ENCODE data around the gene CBLC.
A peak's percentile ranks its signal among the peaks of the same experiment; 100 is the strongest.
"Not testable (repeated sequence)": the region's sequence is repeated elsewhere in the genome, so short reads cannot be mapped to it uniquely, and the experiment has no call there.

The CBLC gene

GRCh38 chr19:44765949-44766335, 11.7 kb upstream of the CBLC start:
- DNase-seq = no peak

DNA sequence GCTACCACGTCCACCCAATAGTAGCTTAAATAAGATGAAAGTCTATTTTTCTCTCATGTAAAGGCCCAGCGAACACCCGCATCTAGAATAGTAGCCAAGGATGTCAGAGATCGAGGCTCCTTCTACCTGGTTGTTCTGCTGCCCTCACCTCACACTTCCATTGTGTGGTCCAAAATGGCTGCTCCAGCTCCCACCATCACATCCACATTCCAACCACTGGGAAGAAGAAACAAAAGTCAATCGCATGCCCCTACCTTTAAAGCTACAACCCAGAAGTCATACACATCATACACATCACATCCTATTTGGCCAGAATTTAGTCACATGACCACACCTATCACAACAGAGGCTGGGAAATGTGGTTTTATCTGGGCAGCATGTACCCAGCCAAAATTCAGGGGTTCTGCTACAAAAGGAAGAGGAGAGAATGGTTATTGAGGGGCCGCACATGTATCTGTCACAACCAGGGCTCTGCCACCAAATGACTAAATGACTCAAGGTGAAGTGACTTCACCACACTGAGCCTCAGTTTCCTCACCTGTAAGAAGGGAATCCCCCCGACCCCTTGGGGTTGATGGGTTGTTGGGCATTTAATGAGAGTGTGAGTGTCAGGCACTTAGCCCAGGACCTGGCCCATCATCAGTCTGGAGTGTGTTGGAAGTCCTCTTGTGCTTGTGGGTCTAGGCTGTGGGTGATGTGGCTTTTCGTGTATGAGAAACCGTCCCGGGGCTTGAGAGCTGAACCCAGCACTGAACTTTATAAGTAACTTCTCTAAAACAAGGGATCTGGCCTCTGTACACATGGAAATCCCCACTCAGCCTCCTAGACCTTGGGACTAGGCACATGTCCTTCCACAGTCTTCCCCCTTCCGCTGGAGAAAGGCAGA, 10.2 kb upstream of the CBLC start:
- no peak for DNase-seq

- DNase-seq = peak; percentile 92 to 95
These were observed 7.0 kb upstream of the CBLC start for GRCh38 chr19:44770550-44771257.

DNA sequence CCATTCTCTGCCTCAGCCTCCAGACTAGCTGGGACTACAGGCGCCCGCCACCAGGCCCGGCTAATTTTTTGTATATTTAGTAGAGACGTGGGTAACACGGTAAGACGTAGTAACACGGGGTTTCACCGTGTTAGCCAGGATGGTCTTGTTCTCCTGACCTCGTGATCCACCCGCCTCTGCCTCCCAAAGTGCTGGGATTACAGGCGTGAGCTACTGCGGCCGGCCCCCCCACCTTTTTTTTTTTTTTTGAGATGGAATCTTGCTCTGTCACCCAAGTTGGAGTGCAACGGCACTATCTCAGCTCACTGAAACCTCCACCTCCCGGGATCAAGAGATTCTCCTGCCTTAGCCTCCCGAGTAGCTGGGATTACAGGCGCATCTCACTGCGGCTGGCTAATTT, 5.5 kb upstream of the CBLC start:
- not testable (repeated sequence) for DNase-seq

GRCh38 chr19:44772959-44773358, 4.7 kb upstream of the CBLC start:
- no peak for DNase-seq

GRCh38 chr19:44775676-44776240, 1.9 kb upstream of the CBLC start:
- no peak for DNase-seq

DNA sequence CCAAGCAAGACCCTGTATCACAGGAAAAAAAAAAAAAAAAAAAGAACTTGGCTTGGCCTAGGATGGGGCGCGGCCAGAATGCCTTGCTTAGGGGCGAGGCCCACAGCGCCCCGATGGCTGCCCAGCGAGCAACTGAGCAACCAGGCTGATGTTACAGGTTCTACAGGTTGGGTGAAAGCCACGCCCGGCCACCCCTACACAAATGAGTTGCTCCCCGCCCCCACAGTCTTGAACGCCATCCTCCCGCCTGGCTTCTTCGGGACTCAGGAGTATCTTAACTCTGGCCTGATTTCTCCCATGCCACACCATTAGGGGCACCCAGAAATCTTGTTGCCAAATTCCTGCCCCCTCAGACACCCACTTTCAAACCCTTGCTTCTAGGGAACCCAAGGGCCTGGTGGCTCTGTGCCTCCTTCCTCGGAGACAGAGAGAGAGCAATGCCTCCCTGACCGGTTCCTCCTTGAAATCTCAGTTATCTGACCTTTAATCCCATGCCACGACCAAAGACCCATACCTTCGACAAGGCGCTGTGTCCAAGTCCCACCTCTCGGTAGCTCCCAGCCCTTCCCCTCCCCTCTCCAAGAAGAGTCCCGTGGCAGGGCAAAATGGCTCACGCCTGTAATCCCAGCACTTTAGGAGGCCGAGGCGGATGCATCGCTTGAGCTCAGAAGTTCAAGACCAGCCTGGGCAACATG, 1.1 kb upstream of the CBLC start:
- no peak for DNase-seq

GRCh38 chr19:44779150-44779549, 1.5 kb downstream of the CBLC start:
- no peak for DNase-seq

- DNase-seq = not testable (repeated sequence)
These were observed 4.0 kb downstream of the CBLC start for GRCh38 chr19:44781694-44782093.

GRCh38 chr19:44782729-44783128, 5.0 kb downstream of the CBLC start:
- DNase-seq = peak in 1 of 2 experiments; percentile 23

- DNase-seq = no peak
These were observed 5.9 kb downstream of the CBLC start for GRCh38 chr19:44783545-44783944.

GRCh38 chr19:44785271-44785670, 7.6 kb downstream of the CBLC start:
- DNase-seq = no peak

DNA sequence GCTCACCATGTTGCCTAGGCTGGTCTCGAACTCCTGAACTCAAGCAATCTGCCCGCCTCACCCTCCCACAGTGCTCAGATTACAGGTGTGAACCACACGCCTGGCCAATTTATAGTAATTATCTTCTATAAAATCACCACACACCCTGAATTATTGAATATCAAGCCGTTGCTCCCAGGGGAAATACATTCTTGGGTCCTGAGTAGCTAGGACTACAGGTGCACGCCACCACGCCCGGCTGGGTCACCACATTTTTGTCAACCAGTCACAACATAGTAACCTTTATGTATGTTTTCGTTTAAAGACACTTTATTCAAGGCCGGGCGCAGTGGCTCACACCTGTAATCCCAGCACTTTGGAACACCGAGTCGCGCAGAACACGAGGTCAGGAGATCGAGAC, 8.3 kb downstream of the CBLC start:
- DNase-seq = no peak

DNA sequence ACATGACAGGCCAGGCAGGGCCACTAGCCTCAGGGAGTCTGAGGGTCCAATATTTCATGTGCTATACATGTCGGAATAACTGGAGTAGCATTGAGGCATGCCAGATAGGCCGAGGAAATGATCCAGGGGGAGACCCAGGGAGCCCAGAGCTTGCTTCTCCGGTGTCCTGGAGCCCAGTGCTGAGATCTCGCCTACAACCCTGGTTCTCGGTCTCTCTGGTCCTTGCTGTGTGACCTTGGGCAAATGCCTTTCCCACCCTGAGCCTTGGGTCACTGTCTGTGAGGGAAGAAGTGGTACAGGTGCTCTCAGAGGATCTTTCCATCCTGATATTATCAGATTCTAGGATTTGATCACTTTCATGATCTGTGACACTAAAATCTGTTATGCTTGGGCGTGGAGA, 11.3 kb downstream of the CBLC start:
- DNase-seq = no peak

GRCh38 chr19:44789943-44790483, 12.3 kb downstream of the CBLC start:
- DNase-seq = no peak

GRCh38 chr19:44792281-44792680, 14.6 kb downstream of the CBLC start:
- no peak for DNase-seq

DNA sequence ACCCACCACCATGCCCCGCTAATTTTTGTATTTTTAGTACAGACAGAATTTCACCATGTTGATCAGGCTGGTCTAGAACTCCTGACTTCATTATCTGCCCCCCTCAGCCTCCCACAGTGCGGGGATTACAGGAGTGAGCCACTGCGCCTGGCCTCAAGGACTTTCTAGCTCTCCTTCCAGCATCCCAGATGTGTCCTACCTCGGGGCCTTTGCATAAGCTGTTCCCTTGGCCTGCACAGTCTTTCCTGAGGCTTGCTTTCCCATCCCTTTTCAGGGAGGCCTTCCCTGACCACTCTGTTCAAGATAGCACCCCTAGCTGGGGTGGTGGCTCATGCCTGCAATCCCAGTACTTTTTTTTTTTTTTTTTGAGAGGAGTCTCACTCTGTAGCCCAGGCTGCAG, 16.9 kb downstream of the CBLC start:
- no peak for DNase-seq

- no peak for DNase-seq
These were observed 17.8 kb downstream of the CBLC start for GRCh38 chr19:44795398-44795987.

GRCh38 chr19:44796701-44797115, 19.0 kb downstream of the CBLC start:
- DNase-seq = no peak

GRCh38 chr19:44799627-44800346, 22.1 kb downstream of the CBLC start:
- no peak for DNase-seq

- DNase-seq = peak; percentile 86 to 88
These were observed 22.8 kb downstream of the CBLC start for GRCh38 chr19:44800461-44800860.

Data from AML-193 (cell line).